ENCODE results near the gene SRRM2.

Gene SRRM2

GRCh38 chr16:2783581-2784357 is 31.3 kb downstream of the SRRM2 start:
- ATAC-seq: no peak
- H3K4me3 Mint-ChIP-seq: peak overlapping the region; percentile 46

GRCh38 chr16:2784358-2785100 is 32.1 kb downstream of the SRRM2 start:
- Mint-ChIP-seq H3K4me3 (peak overlapping the region; percentile 81), H3K27ac (peak overlapping the region; percentile 76), H3K4me1 (peaks cover 15% of the 10 kb centered on the region), H3K36me3 (no peaks in the 10 kb centered on the region), H3K9me3 (no peaks in the 10 kb centered on the region), H3K27me3 (peaks cover 23% of the 10 kb centered on the region)
- ATAC-seq: no peak

More at GRCh38 chr16:2783581-2784357, 31.3 kb downstream of the SRRM2 start:
- H3K36me3 Mint-ChIP-seq: no peaks in the 10 kb centered on the region
- peak overlapping the region; percentile 76 for H3K27ac Mint-ChIP-seq
- peaks cover 18% of the 10 kb centered on the region for H3K4me1 Mint-ChIP-seq
- no peaks in the 10 kb centered on the region for H3K9me3 Mint-ChIP-seq
- peaks cover 23% of the 10 kb centered on the region for H3K27me3 Mint-ChIP-seq

- Mint-ChIP-seq H3K4me1 (peaks cover 10% of the 10 kb centered on the region), H3K4me3 (peak overlapping the region; percentile 81), H3K27me3 (peaks cover 28% of the 10 kb centered on the region), H3K27ac (peak overlapping the region; percentile 76), H3K36me3 (no peaks in the 10 kb centered on the region), H3K9me3 (no peaks in the 10 kb centered on the region)
- ATAC-seq: peak; percentile 50
Measured at GRCh38 chr16:2785101-2785991, 32.9 kb downstream of the SRRM2 start.

DNA sequence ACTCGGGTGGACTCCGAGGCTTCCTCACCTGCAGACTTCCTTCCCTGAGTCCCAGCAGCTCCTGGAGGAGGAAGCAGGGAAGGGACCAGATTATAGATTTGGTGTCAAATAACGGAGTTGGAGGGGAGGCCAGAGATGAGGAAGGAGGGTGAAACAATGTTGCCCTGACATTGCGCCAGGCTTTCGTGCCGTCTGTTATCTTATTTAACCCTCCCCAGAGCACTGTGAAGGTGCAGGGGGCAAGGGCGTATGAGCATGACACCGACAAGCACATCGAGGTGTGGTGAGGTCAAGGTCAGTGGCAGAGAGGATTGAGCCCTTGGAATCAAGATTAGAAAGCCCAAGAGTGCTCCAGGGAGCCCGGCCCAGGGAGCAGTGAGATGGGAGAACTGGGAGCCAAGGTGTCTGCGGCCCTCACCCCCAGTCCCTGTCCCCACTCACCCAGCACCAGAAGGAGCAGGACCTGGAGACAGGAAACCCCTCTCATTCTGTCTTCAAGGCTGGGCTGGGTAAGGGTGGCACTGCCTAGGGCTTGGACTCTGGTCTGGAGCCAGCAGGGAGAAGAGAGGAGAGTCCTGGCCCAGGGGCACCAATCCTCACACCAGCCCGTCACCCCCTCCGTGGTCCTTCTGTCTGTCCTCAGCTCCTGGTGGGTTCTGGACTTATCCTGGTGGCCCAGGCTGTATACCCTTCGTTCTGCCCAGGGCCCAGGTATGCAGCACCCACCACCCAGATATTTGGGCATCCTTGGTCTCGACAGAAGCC is 33.8 kb downstream of the SRRM2 start:
- Mint-ChIP-seq H3K36me3 (no peaks in the 10 kb centered on the region), H3K9me3 (no peaks in the 10 kb centered on the region), H3K27ac (no peak overlapping the region), H3K4me1 (peaks cover 10% of the 10 kb centered on the region), H3K27me3 (peaks cover 37% of the 10 kb centered on the region), H3K4me3 (no peak overlapping the region)
- ATAC-seq: no peak

GRCh38 chr16:2786826-2787151 is 34.4 kb downstream of the SRRM2 start:
- Mint-ChIP-seq H3K4me3 (no peak overlapping the region), H3K27me3 (peaks cover 43% of the 10 kb centered on the region), H3K27ac (no peak overlapping the region), H3K9me3 (no peaks in the 10 kb centered on the region), H3K36me3 (no peaks in the 10 kb centered on the region), H3K4me1 (peaks cover 10% of the 10 kb centered on the region)
- ATAC-seq: no peak

DNA sequence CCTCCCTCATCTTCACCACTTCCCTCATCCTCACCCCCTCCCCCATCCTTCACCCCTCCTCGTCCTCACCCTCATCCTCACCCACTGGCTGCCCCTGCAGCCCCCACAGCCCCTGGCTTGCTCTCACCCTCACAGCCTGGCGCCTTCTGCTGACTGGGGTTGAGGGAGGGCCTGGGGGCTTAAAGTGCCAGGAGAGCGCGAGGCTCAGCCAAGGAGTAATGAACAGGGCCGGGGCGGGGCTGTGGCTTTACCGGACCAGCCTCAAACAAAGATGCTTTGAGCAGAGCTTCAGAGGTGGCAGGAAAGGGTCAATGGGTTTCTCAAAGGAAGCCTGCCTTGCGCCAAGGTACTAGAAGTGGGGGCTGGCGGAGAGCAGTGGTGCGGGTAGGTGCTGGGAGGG is 35.0 kb downstream of the SRRM2 start, which contains the start of gene PRSS33:
TSS of gene PRSS33 (minus strand) at position 155 of the 400 bp plus-strand sequence. CDS start 1,013 bp downstream, outside the sequence.
- Mint-ChIP-seq H3K36me3 (no peaks in the 10 kb centered on the region), H3K27me3 (peaks cover 49% of the 10 kb centered on the region), H3K9me3 (no peaks in the 10 kb centered on the region), H3K4me1 (peaks cover 10% of the 10 kb centered on the region), H3K27ac (no peak within 1 kb of the TSS), H3K4me3 (no peak within 1 kb of the TSS)
- no peak for ATAC-seq

DNA sequence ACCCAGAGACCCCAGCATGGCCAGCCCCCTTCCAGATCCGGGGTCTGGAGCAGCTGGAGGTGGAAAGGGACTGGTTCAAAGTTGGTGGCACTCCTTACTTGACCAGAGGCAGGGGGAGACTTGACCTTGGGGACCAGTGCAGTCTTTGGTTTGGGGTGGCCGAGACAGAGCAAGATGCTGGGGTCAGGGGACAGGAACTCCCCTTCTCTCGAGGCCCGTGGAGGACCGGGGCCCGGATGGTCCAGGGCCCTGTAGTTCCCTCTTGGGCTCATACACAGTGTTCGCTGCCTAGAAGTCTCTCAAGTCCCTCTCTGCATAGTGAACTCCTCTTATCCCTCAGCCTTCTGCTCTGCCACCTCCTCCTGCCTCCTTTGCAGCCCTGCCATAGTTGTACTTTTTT is 35.5 kb downstream of the SRRM2 start:
- no peaks in the 10 kb centered on the region for H3K9me3 Mint-ChIP-seq
- ATAC-seq: no peak
- no peaks in the 10 kb centered on the region for H3K36me3 Mint-ChIP-seq
- peaks cover 10% of the 10 kb centered on the region for H3K4me1 Mint-ChIP-seq
- H3K27me3 Mint-ChIP-seq: peaks cover 50% of the 10 kb centered on the region
- H3K27ac Mint-ChIP-seq: no peak overlapping the region
- H3K4me3 Mint-ChIP-seq: no peak overlapping the region

DNA sequence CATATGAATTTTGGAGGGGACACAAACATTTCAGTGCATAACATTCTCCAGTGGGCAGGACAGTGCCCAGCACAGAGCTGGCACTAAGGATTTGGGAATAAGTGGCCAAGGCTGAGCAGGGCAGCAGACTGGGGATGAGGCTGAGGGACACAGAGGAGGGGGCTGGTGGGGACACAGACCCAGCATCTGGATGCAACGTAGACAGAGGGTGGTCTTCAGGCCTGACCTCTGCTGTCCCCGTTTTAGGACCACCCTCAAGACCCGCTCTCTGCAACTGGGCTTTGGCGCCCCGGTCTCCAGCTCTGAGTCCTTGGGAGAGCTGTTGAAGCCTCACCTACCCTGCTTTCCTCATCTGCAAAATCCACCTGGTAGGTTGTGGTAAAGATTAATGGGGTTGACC is 38.2 kb downstream of the SRRM2 start:
- ATAC-seq: no peak
- Mint-ChIP-seq H3K27me3 (peaks cover 67% of the 10 kb centered on the region), H3K4me3 (no peak overlapping the region), H3K27ac (no peak overlapping the region), H3K4me1 (peaks cover 4% of the 10 kb centered on the region), H3K36me3 (no peaks in the 10 kb centered on the region), H3K9me3 (no peaks in the 10 kb centered on the region)

GRCh38 chr16:2791174-2791573 is 38.7 kb downstream of the SRRM2 start:
- ATAC-seq: no peak
- H3K4me1 Mint-ChIP-seq: peaks cover 3% of the 10 kb centered on the region
- no peak overlapping the region for H3K27ac Mint-ChIP-seq
- H3K36me3 Mint-ChIP-seq: no peaks in the 10 kb centered on the region
- H3K27me3 Mint-ChIP-seq: peaks cover 61% of the 10 kb centered on the region
- H3K4me3 Mint-ChIP-seq: no peak overlapping the region
- H3K9me3 Mint-ChIP-seq: no peaks in the 10 kb centered on the region

- no peak overlapping the region for H3K4me3 Mint-ChIP-seq
- no peaks in the 10 kb centered on the region for H3K4me1 Mint-ChIP-seq
- no peaks in the 10 kb centered on the region for H3K36me3 Mint-ChIP-seq
- no peak for ATAC-seq
- no peak overlapping the region for H3K27ac Mint-ChIP-seq
- H3K9me3 Mint-ChIP-seq: no peaks in the 10 kb centered on the region
- H3K27me3 Mint-ChIP-seq: peaks cover 59% of the 10 kb centered on the region
Measured at GRCh38 chr16:2792940-2793339, 40.5 kb downstream of the SRRM2 start.

DNA sequence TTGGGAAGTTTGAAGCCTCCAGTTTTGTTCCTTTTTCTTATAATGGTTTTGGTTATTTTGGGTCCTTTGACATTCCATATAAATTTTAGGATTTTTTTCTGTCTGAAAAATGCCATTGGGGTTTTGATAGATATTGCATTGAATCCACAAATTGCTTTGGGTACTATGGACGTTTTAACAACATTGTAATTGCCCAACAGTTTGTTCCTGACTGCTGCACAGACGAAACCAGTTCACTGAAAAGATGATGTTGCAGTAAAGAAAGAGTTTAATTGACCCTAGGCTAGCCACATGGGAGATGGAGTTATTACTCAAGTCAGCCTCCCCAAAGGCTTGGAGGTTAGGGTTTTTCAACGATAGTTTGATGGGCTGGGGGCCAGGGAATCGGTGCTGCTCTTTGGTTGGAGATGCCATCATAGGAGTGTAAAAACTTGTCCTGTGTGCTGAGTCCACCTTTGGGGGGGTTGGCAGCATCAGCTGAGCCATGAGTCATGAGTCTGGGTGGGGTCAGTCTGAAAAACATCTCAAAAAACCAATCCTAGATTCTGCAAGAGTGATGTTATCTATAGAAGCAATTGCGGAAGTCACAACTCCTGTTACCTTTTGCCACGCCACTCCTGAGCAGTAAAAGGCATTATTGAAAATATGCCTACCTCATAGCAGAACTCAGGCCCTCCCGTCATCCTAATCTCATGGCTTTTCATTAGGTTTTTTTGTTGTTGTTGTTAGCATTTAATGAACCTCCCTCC is 43.1 kb downstream of the SRRM2 start:
- Mint-ChIP-seq H3K4me3 (no peak overlapping the region), H3K27ac (no peak overlapping the region), H3K4me1 (no peaks in the 10 kb centered on the region), H3K9me3 (no peaks in the 10 kb centered on the region), H3K27me3 (peaks cover 47% of the 10 kb centered on the region), H3K36me3 (no peaks in the 10 kb centered on the region)
- ATAC-seq: no peak

- Mint-ChIP-seq H3K27ac (no peak overlapping the region), H3K9me3 (peaks cover 2% of the 10 kb centered on the region), H3K4me1 (no peaks in the 10 kb centered on the region), H3K4me3 (no peak overlapping the region), H3K27me3 (peaks cover 21% of the 10 kb centered on the region), H3K36me3 (no peaks in the 10 kb centered on the region)
- peak; percentile 64 for ATAC-seq
Measured at GRCh38 chr16:2798723-2799204, 46.3 kb downstream of the SRRM2 start.

DNA sequence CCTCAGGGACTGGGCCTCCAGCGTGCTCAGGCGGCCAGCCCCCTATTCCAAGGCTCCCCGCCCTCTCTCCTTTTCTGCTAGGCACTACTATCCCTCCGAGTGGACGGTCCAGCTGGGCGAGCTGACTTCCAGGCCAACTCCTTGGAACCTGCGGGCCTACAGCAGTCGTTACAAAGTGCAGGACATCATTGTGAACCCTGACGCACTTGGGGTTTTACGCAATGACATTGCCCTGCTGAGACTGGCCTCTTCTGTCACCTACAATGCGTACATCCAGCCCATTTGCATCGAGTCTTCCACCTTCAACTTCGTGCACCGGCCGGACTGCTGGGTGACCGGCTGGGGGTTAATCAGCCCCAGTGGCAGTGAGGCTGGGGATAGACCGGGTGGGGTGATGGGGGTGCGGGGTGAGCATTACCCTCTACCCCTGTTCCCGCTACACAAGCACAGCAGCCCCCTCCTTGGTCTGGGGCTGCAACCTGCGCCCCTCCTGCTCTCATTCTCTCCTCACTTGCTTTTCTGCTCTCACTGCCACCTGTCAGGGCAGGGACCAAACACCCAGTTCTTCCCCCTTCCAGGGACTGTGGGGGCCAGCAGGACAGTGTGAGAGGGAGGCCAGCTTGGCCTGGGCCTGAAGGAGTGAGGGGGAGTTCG is 46.9 kb downstream of the SRRM2 start:
- Mint-ChIP-seq H3K36me3 (no peaks in the 10 kb centered on the region), H3K27ac (no peak overlapping the region), H3K9me3 (peaks cover 4% of the 10 kb centered on the region), H3K27me3 (peaks cover 21% of the 10 kb centered on the region), H3K4me1 (no peaks in the 10 kb centered on the region), H3K4me3 (no peak overlapping the region)
- ATAC-seq: no peak
